ENCODE data around the gene CC2D1A. TPM values are rescaled to one million over a fixed set of nuclear protein-coding genes. Genes with fewer than 3 reads are reported as not detected.

CC2D1A gene
- total and polyA plus RNA-seq, 2 experiments from 2014 or later: 15.8 to 20.6 TPM

GRCh38 chr19:13938301-13939064 lies 32.5 kb downstream of the CC2D1A start, which contains the start of gene PODNL1:
TSS of gene PODNL1 (minus strand) at chr19:13938417. CDS start at chr19:13938181, 236 bp downstream.
- no peaks in the 10 kb centered on the region for H3K27me3 ChIP-seq (replicated peaks; ENCODE audit: insufficient read depth)
- peak within 1 kb of the TSS; percentile 39 for H3K27ac ChIP-seq
- 11 to 13% methylated on average over 12 to 21 of the region's 21 CpGs for WGBS, 2 experiments (ENCODE audit: low coverage in 1 of 2, low lambda C conversion rate in 2 of 2, missing lambda C conversion rate in 2 of 2)
- H3K9ac ChIP-seq: peak within 1 kb of the TSS; percentile 69
- H3K4me1 ChIP-seq (ENCODE audit: insufficient read depth): peaks cover 6% of the 10 kb centered on the region
- no peaks in the 10 kb centered on the region for H3K79me2 ChIP-seq (ENCODE audit: insufficient read depth)
- no peaks in the 10 kb centered on the region for H3K36me3 ChIP-seq (ENCODE audit: low read depth)
- DNase-seq: peak; percentile 85
- H4K20me1 ChIP-seq (ENCODE audit: insufficient read depth): no peaks in the 10 kb centered on the region
- H3K9me3 ChIP-seq (ENCODE audit: low read depth): no peaks in the 10 kb centered on the region
- in situ Hi-C loops (cut with MboI): no loop called here
- peak within 1 kb of the TSS; percentile 78 for H2AFZ ChIP-seq
- H3K4me2 ChIP-seq (ENCODE audit: unreplicated experiment): peak within 1 kb of the TSS; percentile 67
- no peaks in the 10 kb centered on the region for H3K9me2 ChIP-seq (ENCODE audit: insufficient read depth)
- no peaks in the 10 kb centered on the region for H3F3A ChIP-seq (ENCODE audit: insufficient read depth)
- TF ChIP-seq EZH2phosphoT487 (IDR thresholded peaks at IDR 0.05; ENCODE audit: insufficient read depth, low read depth): no peak
- TF ChIP-seq EZH2 (IDR thresholded peaks at IDR 0.05; ENCODE audit: insufficient read depth, poor library complexity, severe bottlenecking): no peak
- H3K4me3 ChIP-seq: peak within 1 kb of the TSS; percentile 74

- no peak overlapping the region for H3K4me2 ChIP-seq (ENCODE audit: unreplicated experiment)
- WGBS, 2 experiments (ENCODE audit: low coverage in 1 of 2, low lambda C conversion rate in 2 of 2, missing lambda C conversion rate in 2 of 2): 86 to 100% methylated on average over 1 of the region's 1 CpG
- no peaks in the 10 kb centered on the region for H3K79me2 ChIP-seq (ENCODE audit: insufficient read depth)
- H3K9me2 ChIP-seq (ENCODE audit: insufficient read depth): no peaks in the 10 kb centered on the region
- H3K27me3 ChIP-seq (replicated peaks; ENCODE audit: insufficient read depth): no peaks in the 10 kb centered on the region
- no peak overlapping the region for H3K27ac ChIP-seq
- H3K4me1 ChIP-seq (ENCODE audit: insufficient read depth): peaks cover 6% of the 10 kb centered on the region
- no peak overlapping the region for H2AFZ ChIP-seq
- in situ Hi-C loops (cut with MboI): no loop called here
- TF ChIP-seq EZH2 (IDR thresholded peaks at IDR 0.05; ENCODE audit: insufficient read depth, poor library complexity, severe bottlenecking) (no peak), EZH2phosphoT487 (IDR thresholded peaks at IDR 0.05; ENCODE audit: insufficient read depth, low read depth) (no peak)
- no peak overlapping the region for H3K9ac ChIP-seq
- no peak for DNase-seq
- H4K20me1 ChIP-seq (ENCODE audit: insufficient read depth): no peaks in the 10 kb centered on the region
- no peaks in the 10 kb centered on the region for H3K36me3 ChIP-seq (ENCODE audit: low read depth)
- no peak overlapping the region for H3K4me3 ChIP-seq
- no peaks in the 10 kb centered on the region for H3F3A ChIP-seq (ENCODE audit: insufficient read depth)
- H3K9me3 ChIP-seq (ENCODE audit: low read depth): no peaks in the 10 kb centered on the region
Measured at GRCh38 chr19:13942023-13942684, 36.2 kb downstream of the CC2D1A start.

GRCh38 chr19:13946414-13946813 lies 40.4 kb downstream of the CC2D1A start:
- H3K4me1 ChIP-seq (ENCODE audit: insufficient read depth): no peaks in the 10 kb centered on the region
- H3K79me2 ChIP-seq (ENCODE audit: insufficient read depth): no peaks in the 10 kb centered on the region
- in situ Hi-C loops (cut with MboI): no loop called here

GRCh38 chr19:13951043-13951442 lies 45.0 kb downstream of the CC2D1A start:
- no peak for TF ChIP-seq EZH2 (IDR thresholded peaks at IDR 0.05; ENCODE audit: insufficient read depth, poor library complexity, severe bottlenecking)
- no peak for TF ChIP-seq EZH2phosphoT487 (IDR thresholded peaks at IDR 0.05; ENCODE audit: insufficient read depth, low read depth)
- Histone ChIP-seq H3K36me3 (ENCODE audit: low read depth) (no peaks in the 10 kb centered on the region), H3K9me2 (ENCODE audit: insufficient read depth) (no peaks in the 10 kb centered on the region), H3K4me1 (ENCODE audit: insufficient read depth) (peaks cover 5% of the 10 kb centered on the region), H3K4me2 (ENCODE audit: unreplicated experiment) (no peak overlapping the region), H2AFZ (0 out of 2 replicates have a peak overlapping the region, but pooled peaks have one; percentile 92), H3K9me3 (ENCODE audit: low read depth) (no peaks in the 10 kb centered on the region), H4K20me1 (ENCODE audit: insufficient read depth) (no peaks in the 10 kb centered on the region), H3K27ac (no peak overlapping the region), H3K27me3 (replicated peaks; ENCODE audit: insufficient read depth) (no peaks in the 10 kb centered on the region), H3K4me3 (no peak overlapping the region), H3F3A (ENCODE audit: insufficient read depth) (no peaks in the 10 kb centered on the region), H3K9ac (no peak overlapping the region), H3K79me2 (ENCODE audit: insufficient read depth) (peaks cover 27% of the 10 kb centered on the region)
- 55 to 84% methylated on average over 2 of the region's 2 CpGs for WGBS, 2 experiments (ENCODE audit: low coverage in 1 of 2, low lambda C conversion rate in 2 of 2, missing lambda C conversion rate in 2 of 2)
- no peak for DNase-seq
- in situ Hi-C loops (cut with MboI): no loop called here

More at GRCh38 chr19:13946414-13946813, 40.4 kb downstream of the CC2D1A start:
- Histone ChIP-seq H3K4me2 (ENCODE audit: unreplicated experiment) (no peak overlapping the region), H3K27ac (no peak overlapping the region), H3F3A (ENCODE audit: insufficient read depth) (no peaks in the 10 kb centered on the region), H2AFZ (no peak overlapping the region), H3K4me3 (no peak overlapping the region), H3K9me3 (ENCODE audit: low read depth) (no peaks in the 10 kb centered on the region), H3K9me2 (ENCODE audit: insufficient read depth) (no peaks in the 10 kb centered on the region), H3K27me3 (replicated peaks; ENCODE audit: insufficient read depth) (no peaks in the 10 kb centered on the region), H3K9ac (no peak overlapping the region), H4K20me1 (ENCODE audit: insufficient read depth) (no peaks in the 10 kb centered on the region), H3K36me3 (ENCODE audit: low read depth) (no peaks in the 10 kb centered on the region)
- 77% methylated on average over 4 of the region's 4 CpGs for WGBS, 2 experiments (ENCODE audit: low coverage in 1 of 2, low lambda C conversion rate in 2 of 2, missing lambda C conversion rate in 2 of 2)
- DNase-seq: no peak
- TF ChIP-seq EZH2 (IDR thresholded peaks at IDR 0.05; ENCODE audit: insufficient read depth, poor library complexity, severe bottlenecking) (no peak), EZH2phosphoT487 (IDR thresholded peaks at IDR 0.05; ENCODE audit: insufficient read depth, low read depth) (no peak)
